Sigmoid colon (tissue), 4 donors: ENCODE data around the gene SPAG4.

Experiments used
- EP300 ChIP-seq, 4 donors: sonication (generic); formaldehyde crosslinking; IDR thresholded peaks; one replicate each; pipeline ENCODE4 v1.6.1; 2017; ENCODE audit warnings: antibody characterized with exemption in 4 of 4
- TF ChIP-seq, protein P1 (sequence below), 4 experiments: fragments of 450-650 bp in 3 of 4; fragments of 200-600 bp in 1 of 4; IDR thresholded peaks; one replicate each; pipeline ENCODE4 v1.5.1; 2016 to 2019; ENCODE audit warnings: antibody characterized with exemption in 4 of 4, mild to moderate bottlenecking in 3 of 4, moderate library complexity in 2 of 4

DNA sequence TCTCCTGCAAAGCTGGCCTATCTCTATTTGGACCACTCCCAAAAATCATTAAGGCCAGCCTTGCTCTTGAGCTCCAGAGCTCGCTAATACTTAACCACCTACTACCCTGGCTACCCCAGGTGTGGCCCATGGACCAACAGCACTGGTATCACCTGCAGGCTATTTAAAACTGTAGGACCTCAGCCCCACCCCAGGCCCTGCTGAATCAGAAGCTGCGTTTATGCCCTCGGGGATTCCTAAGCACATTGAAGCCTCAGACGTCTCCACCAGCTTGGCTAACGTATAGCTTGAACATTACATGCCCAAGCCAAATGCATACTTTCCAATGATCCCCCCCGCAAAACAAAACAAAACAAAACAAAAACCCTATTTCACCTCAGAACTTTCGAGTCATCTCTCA, 19.7 kb upstream of the SPAG4 start:
- TF ChIP-seq, protein P1, sequence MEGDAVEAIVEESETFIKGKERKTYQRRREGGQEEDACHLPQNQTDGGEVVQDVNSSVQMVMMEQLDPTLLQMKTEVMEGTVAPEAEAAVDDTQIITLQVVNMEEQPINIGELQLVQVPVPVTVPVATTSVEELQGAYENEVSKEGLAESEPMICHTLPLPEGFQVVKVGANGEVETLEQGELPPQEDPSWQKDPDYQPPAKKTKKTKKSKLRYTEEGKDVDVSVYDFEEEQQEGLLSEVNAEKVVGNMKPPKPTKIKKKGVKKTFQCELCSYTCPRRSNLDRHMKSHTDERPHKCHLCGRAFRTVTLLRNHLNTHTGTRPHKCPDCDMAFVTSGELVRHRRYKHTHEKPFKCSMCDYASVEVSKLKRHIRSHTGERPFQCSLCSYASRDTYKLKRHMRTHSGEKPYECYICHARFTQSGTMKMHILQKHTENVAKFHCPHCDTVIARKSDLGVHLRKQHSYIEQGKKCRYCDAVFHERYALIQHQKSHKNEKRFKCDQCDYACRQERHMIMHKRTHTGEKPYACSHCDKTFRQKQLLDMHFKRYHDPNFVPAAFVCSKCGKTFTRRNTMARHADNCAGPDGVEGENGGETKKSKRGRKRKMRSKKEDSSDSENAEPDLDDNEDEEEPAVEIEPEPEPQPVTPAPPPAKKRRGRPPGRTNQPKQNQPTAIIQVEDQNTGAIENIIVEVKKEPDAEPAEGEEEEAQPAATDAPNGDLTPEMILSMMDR (IDR thresholded peaks at IDR 0.05) = no peak
- TF ChIP-seq EP300 (IDR thresholded peaks at IDR 0.05) = no peak
